Stimulated activated naive B cell treated with anti-CD40 and anti-IgM and Interleukin-4, amounts not matched to agents 10 μg/mL and 1 μg/mL and 100 μg/mL, for 72 hours (primary cell): ENCODE data around the gene CLDN20.
"Not testable (repeated sequence)": the region's sequence is repeated elsewhere in the genome, so short reads cannot be mapped to it uniquely, and the experiment has no call there.

ENCODE experiments used
- ATAC-seq, 2 donors: fragments of 150-1000 bp; cut with Tn5 transposase; replicated peaks; 2 replicates each; pipeline ENCODE4 v1.10.0; 2021; ENCODE audit warnings: moderate library complexity in 1 of 2
- DNase-seq: peaks from one replicate; pipeline ENCODE4 v3.0.0; 2021
- H3K27ac Mint-ChIP-seq: one replicate; pipeline ENCODE4 v1.8.0; 2022; ENCODE audit warnings: mild to moderate bottlenecking, mixed read lengths
- H3K27me3 Mint-ChIP-seq, 2 donors: one replicate each; pipeline ENCODE4 v1.8.0; 2022; ENCODE audit warnings: mixed read lengths in 2 of 2
- H3K36me3 Mint-ChIP-seq, 2 donors: one replicate each; pipeline ENCODE4 v1.8.0; 2022; ENCODE audit warnings: mixed read lengths in 2 of 2, mild to moderate bottlenecking in 1 of 2
- H3K4me1 Mint-ChIP-seq, 2 donors: one replicate each; pipeline ENCODE4 v1.8.0; 2022; ENCODE audit warnings: mixed read lengths in 2 of 2, mild to moderate bottlenecking in 1 of 2
- H3K4me3 Mint-ChIP-seq, 2 donors: one replicate each; pipeline ENCODE4 v1.8.0; 2022; ENCODE audit warnings: mild to moderate bottlenecking in 2 of 2, mixed read lengths in 2 of 2, moderate library complexity in 1 of 2
- H3K9me3 Mint-ChIP-seq, 2 donors: one replicate each; pipeline ENCODE4 v1.8.0; 2022; ENCODE audit warnings: mixed read lengths in 2 of 2, mild to moderate bottlenecking in 1 of 2

Gene CLDN20, protein sequence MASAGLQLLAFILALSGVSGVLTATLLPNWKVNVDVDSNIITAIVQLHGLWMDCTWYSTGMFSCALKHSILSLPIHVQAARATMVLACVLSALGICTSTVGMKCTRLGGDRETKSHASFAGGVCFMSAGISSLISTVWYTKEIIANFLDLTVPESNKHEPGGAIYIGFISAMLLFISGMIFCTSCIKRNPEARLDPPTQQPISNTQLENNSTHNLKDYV

GRCh38 chr6:155263373-155264063 lies at the start of gene CLDN20:
Gene CLDN20, plus strand, starts transcription at chr6:155264013. Its CDS starts 11,707 bp downstream, at chr6:155275720.
- Mint-ChIP-seq H3K9me3 (no peaks in the 10 kb centered on the region), H3K27ac (no peak within 1 kb of the TSS), H3K27me3 (no peaks in the 10 kb centered on the region), H3K4me3 (no peak within 1 kb of the TSS), H3K36me3 (peaks cover 26 to 56% of the 10 kb centered on the region in 2 donors), H3K4me1 (peaks cover 8 to 14% of the 10 kb centered on the region in 2 donors)
- ATAC-seq (no peak), DNase-seq (no peak)

DNA sequence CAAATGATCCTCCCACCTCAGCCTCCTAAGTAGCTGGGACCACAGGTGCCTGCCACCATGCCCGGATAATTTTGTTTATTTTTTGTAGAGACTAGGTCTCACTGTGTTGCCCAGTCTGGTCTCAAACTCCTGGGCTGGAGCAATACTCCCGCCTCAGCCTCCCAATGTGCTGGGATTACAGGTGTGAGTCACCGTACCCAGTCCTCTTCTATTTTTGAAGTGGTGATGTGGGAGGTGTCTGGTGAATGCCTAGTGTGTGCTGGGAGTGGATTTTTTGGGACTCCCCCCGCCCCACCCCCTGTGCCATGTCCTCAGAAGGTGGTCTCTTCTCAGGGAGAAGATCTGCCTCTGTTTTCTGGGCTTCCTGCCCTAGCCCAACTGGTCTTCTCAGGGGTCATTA lies 47.9 kb upstream of the CLDN20 start:
- no peaks in the 10 kb centered on the region for H3K4me1 Mint-ChIP-seq
- no peaks in the 10 kb centered on the region for H3K9me3 Mint-ChIP-seq
- no peak overlapping the region for H3K27ac Mint-ChIP-seq

GRCh38 chr6:155216312-155217046 lies 47.3 kb upstream of the CLDN20 start:
- Mint-ChIP-seq H3K4me1 (no peaks in the 10 kb centered on the region), H3K36me3 (no peaks in the 10 kb centered on the region), H3K4me3 (no peak overlapping the region), H3K27me3 (peaks cover 0 to 4% of the 10 kb centered on the region in 2 donors), H3K9me3 (no peaks in the 10 kb centered on the region), H3K27ac (no peak overlapping the region)
- DNase-seq (no peak), ATAC-seq (no peak)

More for the DNA sequence above, 47.9 kb upstream of the CLDN20 start:
- no peak overlapping the region for H3K4me3 Mint-ChIP-seq
- ATAC-seq, result no peak
- H3K27me3 Mint-ChIP-seq, result peaks cover 0 to 4% of the 10 kb centered on the region in 2 donors
- DNase-seq, result no peak
- H3K36me3 Mint-ChIP-seq, result no peaks in the 10 kb centered on the region

DNA sequence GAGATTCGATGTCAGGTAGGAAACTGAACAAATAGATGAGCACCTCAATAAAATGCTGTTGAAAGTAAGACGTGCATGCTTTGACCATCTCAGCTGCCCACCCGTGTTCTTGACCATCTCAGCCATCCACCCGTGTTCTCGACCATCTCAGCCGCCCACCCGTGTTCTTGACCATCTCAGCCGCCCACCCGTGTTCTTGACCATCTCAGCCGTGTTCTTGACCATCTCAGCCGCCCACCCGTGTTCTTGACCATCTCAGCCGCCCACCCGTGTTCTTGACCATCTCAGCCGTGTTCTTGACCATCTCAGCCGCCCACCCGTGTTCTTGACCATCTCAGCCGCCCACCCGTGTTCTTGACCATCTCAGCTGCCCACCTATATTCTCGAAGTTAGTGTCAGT lies 45.1 kb upstream of the CLDN20 start:
- not testable (repeated sequence) for H3K27ac Mint-ChIP-seq, ATAC-seq, H3K27me3 Mint-ChIP-seq, H3K4me3 Mint-ChIP-seq, H3K4me1 Mint-ChIP-seq, H3K36me3 Mint-ChIP-seq, DNase-seq, H3K9me3 Mint-ChIP-seq

- DNase-seq, result no peak
- H3K4me1 Mint-ChIP-seq, result no peaks in the 10 kb centered on the region
- H3K27me3 Mint-ChIP-seq, result peaks cover 0 to 4% of the 10 kb centered on the region in 2 donors
- ATAC-seq, result no peak
- no peaks in the 10 kb centered on the region for H3K9me3 Mint-ChIP-seq
- no peak overlapping the region for H3K27ac Mint-ChIP-seq
- no peak overlapping the region for H3K4me3 Mint-ChIP-seq
- H3K36me3 Mint-ChIP-seq, result no peaks in the 10 kb centered on the region
These were observed 44.5 kb upstream of the CLDN20 start for GRCh38 chr6:155219299-155219698.

GRCh38 chr6:155219858-155220301 lies 43.9 kb upstream of the CLDN20 start:
- Mint-ChIP-seq H3K4me3 (no peak overlapping the region), H3K36me3 (no peaks in the 10 kb centered on the region), H3K4me1 (no peaks in the 10 kb centered on the region), H3K27ac (no peak overlapping the region), H3K27me3 (peaks cover 0 to 4% of the 10 kb centered on the region in 2 donors), H3K9me3 (no peaks in the 10 kb centered on the region)
- ATAC-seq (no peak), DNase-seq (no peak)

DNA sequence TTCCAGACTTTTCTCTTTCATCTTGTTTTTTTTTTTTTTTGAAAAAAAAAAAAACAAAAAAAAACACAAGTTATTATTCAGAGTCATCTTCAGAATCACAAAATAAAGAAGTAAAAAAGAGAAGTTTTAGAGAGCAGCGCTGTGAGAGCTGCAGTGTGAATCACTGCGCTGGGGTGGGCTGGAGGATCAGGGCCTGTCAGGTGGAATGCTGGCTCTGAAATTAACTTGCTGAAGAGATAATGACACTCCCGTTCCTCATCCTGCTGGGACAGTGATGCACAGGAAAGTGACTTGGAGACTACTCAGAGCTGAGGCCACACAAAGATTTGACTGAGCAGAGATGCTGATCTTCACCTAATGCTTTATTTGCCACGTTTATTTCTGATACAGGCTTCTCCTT lies 42.7 kb upstream of the CLDN20 start:
- no peak overlapping the region for H3K4me3 Mint-ChIP-seq
- no peaks in the 10 kb centered on the region for H3K9me3 Mint-ChIP-seq
- DNase-seq, result no peak
- no peaks in the 10 kb centered on the region for H3K4me1 Mint-ChIP-seq
- no peaks in the 10 kb centered on the region for H3K36me3 Mint-ChIP-seq
- ATAC-seq, result no peak
- H3K27me3 Mint-ChIP-seq, result peaks cover 0 to 4% of the 10 kb centered on the region in 2 donors
- H3K27ac Mint-ChIP-seq, result no peak overlapping the region

GRCh38 chr6:155222506-155222905 lies 41.3 kb upstream of the CLDN20 start:
- Mint-ChIP-seq H3K27me3 (no peaks in the 10 kb centered on the region), H3K36me3 (no peaks in the 10 kb centered on the region), H3K4me1 (no peaks in the 10 kb centered on the region), H3K27ac (no peak overlapping the region), H3K4me3 (no peak overlapping the region), H3K9me3 (no peaks in the 10 kb centered on the region)
- ATAC-seq, result no peak
- DNase-seq, result no peak

DNA sequence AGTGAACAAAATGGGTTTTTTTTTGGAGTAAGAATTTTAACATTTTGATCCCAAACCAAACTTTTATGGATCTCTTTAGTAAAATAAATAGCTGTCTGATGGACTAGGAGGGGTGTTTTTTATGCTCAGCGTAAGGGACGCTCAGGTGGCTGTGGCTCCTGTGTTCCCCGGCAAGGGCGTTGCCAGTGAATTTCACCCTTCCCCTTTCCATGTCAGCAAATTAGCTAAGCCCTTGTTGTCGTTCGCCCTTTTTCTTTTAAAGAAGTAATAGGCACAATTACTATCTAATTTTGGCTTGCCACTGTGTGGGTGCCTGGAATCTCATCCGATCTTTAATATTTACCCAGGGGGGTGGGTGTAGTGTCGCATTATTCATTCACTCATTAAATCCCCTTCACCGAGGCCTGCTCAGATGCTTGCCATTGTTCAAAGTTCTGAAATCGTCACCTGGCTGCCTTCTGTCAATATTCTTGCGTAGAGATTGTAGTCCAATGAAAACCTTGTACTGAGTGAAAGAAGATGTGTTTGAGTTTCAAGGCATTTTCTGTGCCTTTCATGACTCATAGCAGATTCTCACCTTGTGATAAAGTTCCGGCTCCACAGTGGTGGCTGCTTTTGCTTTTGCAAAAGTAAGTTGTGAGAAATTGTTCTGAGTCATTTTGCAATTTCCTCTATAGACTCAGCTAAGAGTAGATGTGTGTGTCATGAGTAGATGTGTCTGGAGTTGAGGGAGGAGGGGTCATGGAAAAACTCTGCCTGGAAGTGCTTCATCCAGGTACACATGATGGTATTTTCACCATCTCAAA lies 40.0 kb upstream of the CLDN20 start:
- ATAC-seq (peak in 1 of 2 donors; percentile 62), DNase-seq (no peak)
- Mint-ChIP-seq H3K27me3 (no peaks in the 10 kb centered on the region), H3K9me3 (no peaks in the 10 kb centered on the region), H3K4me3 (no peak overlapping the region), H3K36me3 (no peaks in the 10 kb centered on the region), H3K4me1 (no peaks in the 10 kb centered on the region), H3K27ac (no peak overlapping the region)

DNA sequence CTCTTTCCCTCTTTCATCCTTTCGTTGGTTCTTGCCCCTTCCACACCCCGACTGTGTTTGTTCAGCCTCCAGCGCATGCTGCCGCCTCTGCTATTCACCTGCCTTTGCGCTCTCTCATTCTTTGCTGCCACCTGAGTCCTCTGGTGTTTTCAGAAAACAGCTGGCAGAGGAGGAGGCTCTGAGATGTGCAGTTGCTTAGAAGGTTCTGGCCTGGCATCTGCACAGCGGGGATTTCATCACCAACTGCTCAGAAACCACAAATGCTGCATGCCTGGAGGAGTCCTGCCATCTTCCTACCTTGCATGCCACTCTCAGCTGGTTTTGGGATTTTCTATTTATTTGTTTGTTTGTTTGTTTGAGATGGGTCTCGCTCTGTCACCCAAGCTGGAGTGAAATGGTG lies 39.2 kb upstream of the CLDN20 start:
- H3K4me1 Mint-ChIP-seq, result no peaks in the 10 kb centered on the region
- H3K9me3 Mint-ChIP-seq, result peaks cover under 1 to 2% of the 10 kb centered on the region in 2 donors
- no peak overlapping the region for H3K4me3 Mint-ChIP-seq
- H3K27me3 Mint-ChIP-seq, result no peaks in the 10 kb centered on the region
- H3K36me3 Mint-ChIP-seq, result peaks cover 0 to 2% of the 10 kb centered on the region in 2 donors
- no peak for DNase-seq
- ATAC-seq, result no peak
- H3K27ac Mint-ChIP-seq, result peak overlapping the region; percentile 48

DNA sequence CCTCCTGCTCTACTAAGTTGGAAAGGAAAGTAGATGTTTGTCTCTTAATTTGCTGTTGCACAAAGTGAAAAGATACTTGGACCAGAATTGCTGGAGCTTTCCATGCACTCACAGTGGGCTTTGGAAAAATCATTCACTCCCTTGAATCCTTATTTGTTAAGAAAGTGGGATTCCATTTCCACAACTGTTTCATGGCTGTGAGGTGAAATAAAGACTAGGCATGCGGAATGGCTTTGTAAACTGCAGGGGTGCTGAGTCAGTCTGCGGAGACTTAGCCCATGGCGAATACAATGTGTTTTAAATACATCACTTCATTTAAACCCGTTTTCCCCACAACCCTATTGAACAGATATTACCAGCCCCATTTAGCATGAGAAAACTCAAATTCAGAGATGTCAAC lies 36.8 kb upstream of the CLDN20 start:
- Mint-ChIP-seq H3K4me1 (peaks cover 0 to 3% of the 10 kb centered on the region in 2 donors), H3K27me3 (no peaks in the 10 kb centered on the region), H3K36me3 (peaks cover 4 to 10% of the 10 kb centered on the region in 2 donors), H3K27ac (no peak overlapping the region), H3K9me3 (peaks cover 8 to 9% of the 10 kb centered on the region in 2 donors), H3K4me3 (no peak overlapping the region)
- no peak for DNase-seq
- ATAC-seq, result no peak

- Mint-ChIP-seq H3K4me3 (no peak overlapping the region), H3K27ac (no peak overlapping the region), H3K36me3 (peaks cover 4 to 10% of the 10 kb centered on the region in 2 donors), H3K9me3 (peaks cover 8 to 9% of the 10 kb centered on the region in 2 donors), H3K27me3 (no peaks in the 10 kb centered on the region), H3K4me1 (peaks cover 0 to 3% of the 10 kb centered on the region in 2 donors)
- DNase-seq (no peak), ATAC-seq (no peak)
These were observed 35.2 kb upstream of the CLDN20 start for GRCh38 chr6:155228546-155229166.

GRCh38 chr6:155230975-155231374 lies 32.8 kb upstream of the CLDN20 start:
- not testable (repeated sequence) for H3K36me3 Mint-ChIP-seq, H3K4me1 Mint-ChIP-seq, H3K9me3 Mint-ChIP-seq, DNase-seq, H3K4me3 Mint-ChIP-seq, H3K27ac Mint-ChIP-seq, ATAC-seq, H3K27me3 Mint-ChIP-seq

- ATAC-seq, result no peak
- Mint-ChIP-seq H3K27me3 (no peaks in the 10 kb centered on the region), H3K27ac (no peak overlapping the region), H3K9me3 (peaks cover 8 to 14% of the 10 kb centered on the region in 2 donors), H3K36me3 (peaks cover 4 to 10% of the 10 kb centered on the region in 2 donors), H3K4me1 (peaks cover 0 to 3% of the 10 kb centered on the region in 2 donors), H3K4me3 (no peak overlapping the region)
- DNase-seq, result no peak
These were observed 31.0 kb upstream of the CLDN20 start for GRCh38 chr6:155232848-155233247.
